K562 (cell line): ENCODE results near the gene WNT8A. TPM values are rescaled to one million over a fixed set of nuclear protein-coding genes. Genes with fewer than 3 reads are reported as not detected.

Experiments
- ATAC-seq: fragments of 200-7000 bp; cut with Tn5 transposase; 3 replicates; pipeline ENCODE4 v1.9.1; 2020; ENCODE audit warnings: moderate library complexity
- BruUV-seq: library from RNA; stranded (reverse); fragments of 400-500 nt; replicated peaks from 2 replicates; lab custom pipeline; 2021; lab: Mats Ljungman, UMichigan
- CTCF ChIA-PET: fragments of 300-600 bp; formaldehyde crosslinking; extraction: SDS; loops from one replicate; lab custom pipeline; 2021; ENCODE audit warnings: low intra/inter-chr PET ratio; lab: Yijun Ruan, JAX
- POLR2A ChIA-PET: fragments of 300-600, 350-650 bp; sonication (Branson Sonifier 250); formaldehyde crosslinking; extraction: SDS; loops from one replicate; lab custom pipeline; 2021; ENCODE audit warnings: antibody characterized with exemption, inconsistent platforms; lab: Yijun Ruan, JAX
- DNase-seq, 4 experiments: peaks; one replicate each; pipeline versions ENCODE4 v3.0.0 to v3.0.0-alpha.2; 2011 to 2018; ENCODE audit warnings: low spot score in 3 of 4, mixed read lengths in 3 of 4; ENCODE audit errors: extremely low read depth in 1 of 4
- FAIRE-seq: peaks from 2 replicates; lab custom pipeline; 2011; peaks lifted over from hg19 to GRCh38; lab: Jason Lieb, UNC
- H2AFZ ChIP-seq: 2 replicates; pipeline ENCODE4 v1.6.0; 2011; ENCODE audit warnings: low read depth, low read length, control low read depth, inconsistent platforms
- H3K27ac ChIP-seq: fragments of 200-600 bp; 3 replicates; pipeline ENCODE4 v1.8.0; 2011; ENCODE audit warnings: low read depth, mild to moderate bottlenecking, control low read depth, inconsistent platforms, low read length, moderate library complexity, mixed read lengths; ENCODE audit errors: extremely low read depth
- H3K27me3 ChIP-seq, 2 experiments: fragments of 300-600 bp in 1 of 2; 2 replicates in 1 of 2; 3 replicates in 1 of 2; pipeline versions ENCODE4 v1.6.0 to v1.8.0; 2011; ENCODE audit warnings: inconsistent platforms in 2 of 2, low read length in 2 of 2, mild to moderate bottlenecking in 1 of 2, mixed read lengths in 1 of 2, moderate library complexity in 1 of 2; ENCODE audit not compliant: control insufficient read depth in 2 of 2, insufficient read depth in 2 of 2
- H3K36me3 ChIP-seq: fragments of 300-600 bp; 3 replicates; pipeline ENCODE4 v1.8.0; 2011; ENCODE audit warnings: mild to moderate bottlenecking, low read length, inconsistent platforms; ENCODE audit not compliant: control insufficient read depth, insufficient read depth
- H3K4me1 ChIP-seq, 2 experiments: fragments of 200-600 bp in 1 of 2; replicated peaks in 1 of 2; 2 replicates in 1 of 2; 3 replicates in 1 of 2; pipeline versions ENCODE4 v1.5.1 to v1.8.0; 2011; ENCODE audit warnings: inconsistent platforms in 2 of 2, low read length in 2 of 2, mild to moderate bottlenecking in 1 of 2, mixed read lengths in 1 of 2, moderate library complexity in 1 of 2; ENCODE audit not compliant: control insufficient read depth in 2 of 2, insufficient read depth in 2 of 2
- H3K4me2 ChIP-seq: 2 replicates; pipeline ENCODE4 v1.6.1; 2011; ENCODE audit warnings: low read length, control low read depth, inconsistent platforms, mixed read lengths; ENCODE audit not compliant: insufficient read depth
- H3K4me3 ChIP-seq: fragments of 200-600 bp; sonication (generic), shearing (Covaris generic); 2 replicates; pipeline ENCODE4 v1.5.1; 2016; ENCODE audit warnings: control low read depth, inconsistent platforms
- H3K79me2 ChIP-seq: fragments of 200-600 bp; 3 replicates; pipeline ENCODE4 v1.8.0; 2011; ENCODE audit warnings: low read length, inconsistent platforms; ENCODE audit not compliant: control insufficient read depth, insufficient read depth
- H3K9ac ChIP-seq, 2 experiments: 2 replicates each; pipeline versions ENCODE4 v1.6.0 to v1.6.1; 2011; ENCODE audit warnings: low read depth in 2 of 2, low read length in 2 of 2, control low read depth in 1 of 2, inconsistent platforms in 1 of 2, mild to moderate bottlenecking in 1 of 2, mixed read lengths in 1 of 2; ENCODE audit not compliant: insufficient read depth in 1 of 2
- H3K9me1 ChIP-seq: one replicate; pipeline ENCODE4 v1.6.0; 2011; ENCODE audit warnings: inconsistent platforms, mild to moderate bottlenecking, low read length, moderate library complexity; ENCODE audit not compliant: control insufficient read depth, insufficient read depth
- H3K9me3 ChIP-seq: replicated peaks from 2 replicates; pipeline ENCODE4 v1.5.1; 2011; ENCODE audit warnings: low read depth, low read length, inconsistent platforms; ENCODE audit not compliant: control insufficient read depth, insufficient read depth
- H4K20me1 ChIP-seq: replicated peaks from 2 replicates; pipeline ENCODE4 v1.6.1; 2011; ENCODE audit warnings: low read length, inconsistent platforms, mixed read lengths; ENCODE audit not compliant: control insufficient read depth, insufficient read depth
- CBX1 ChIP-seq: sonication (generic); IDR thresholded peaks from 2 replicates; pipeline ENCODE4 v1.6.1; 2016; ENCODE audit warnings: antibody characterized with exemption, low read depth, mild to moderate bottlenecking
- CBX8 ChIP-seq: fragments of 200-600 bp; sonication (generic); IDR thresholded peaks from 2 replicates; pipeline ENCODE4 v1.6.1; 2012; ENCODE audit warnings: borderline replicate concordance, mixed run types, low read depth, mild to moderate bottlenecking, moderate library complexity, mixed read lengths, low read length, control low read depth, inconsistent platforms; ENCODE audit not compliant: poor library complexity, severe bottlenecking; ENCODE audit errors: extremely low read depth
- CEBPG ChIP-seq, 3 experiments: fragments of 200-800 bp in 1 of 3; sonication (Bioruptor generic) in 1 of 3; sonication (generic) in 1 of 3; formaldehyde crosslinking in 1 of 3; IDR thresholded peaks in 2 of 3; conservative IDR thresholded peaks in 1 of 3; 2 replicates each; pipeline versions ENCODE4 v1.6.1 to v1.8.0; 2016 to 2022; ENCODE audit warnings: missing compliant biosample characterization in 2 of 3, missing genetic modification characterization in 2 of 3, mild to moderate bottlenecking in 1 of 3, missing genetic modification reagents in 1 of 3
- NR2F6 ChIP-seq: fragments of 450-650 bp; formaldehyde crosslinking; IDR thresholded peaks from 2 replicates; pipeline ENCODE4 v1.4.0; 2020; ENCODE audit warnings: mild to moderate bottlenecking
- YY1 ChIP-seq, 3 experiments: IDR thresholded peaks; 2 replicates each; pipeline ENCODE4 v1.6.1; 2011; ENCODE audit warnings: low read length in 2 of 3, mild to moderate bottlenecking in 2 of 3, moderate library complexity in 2 of 3, borderline replicate concordance in 1 of 3, control low read depth in 1 of 3, low read depth in 1 of 3; ENCODE audit not compliant: insufficient read depth in 3 of 3, insufficient replicate concordance in 2 of 3, control insufficient read depth in 1 of 3, insufficient read length in 1 of 3; ENCODE audit errors: extremely low read depth in 1 of 3
- ZNF507 ChIP-seq: conservative IDR thresholded peaks from 2 replicates; pipeline ENCODE4 v1.6.1; 2017; ENCODE audit warnings: missing genetic modification characterization, missing compliant biosample characterization
- in situ Hi-C: fragments of 300-500 bp; cut with MboI; formaldehyde crosslinking; loops from 4 replicates; pipeline ENCODE4 v1.15.0; 2018; ENCODE audit warnings: inconsistent platforms, mixed read lengths
- intact Hi-C: fragments of 100-400 bp; cut with micrococcal nuclease; formaldehyde crosslinking; loops from 2 replicates; pipeline ENCODE4 v1.14.2; 2022
- polyA plus RNA-seq, 8 experiments: library from polyadenylated mRNA; depleted of rRNA in 4 of 8; stranded (reverse) in 5 of 8; unstranded in 3 of 8; fragments of >200 nt; fragmentation: Nextera tagmentation in 2 of 8; fragmentation: Illumina TruSeq in 1 of 8; extraction: Ambion mirVana in 2 of 8; extraction: Trizol in 1 of 8; gene quantifications; 2 replicates each; pipeline versions ENCODE4 v1.2.1 to v1.2.3, GENCODE V29; 2011 to 2014; ENCODE audit warnings: inconsistent platforms in 1 of 8, missing spikeins in 1 of 8
- total RNA-seq, 7 experiments: library from RNA; depleted of rRNA in 6 of 7; stranded (reverse); fragments of >200 nt in 6 of 7; fragmentation: Illumina TruSeq in 2 of 7; extraction: Trizol in 2 of 7; gene quantifications; 2 replicates each; pipeline versions ENCODE4 v1.2.1 to v1.2.3, GENCODE V29; 2011 to 2021; ENCODE audit warnings: low replicate concordance in 1 of 7
- TF ChIP-seq, protein P1 (sequence below), 2 experiments: fragments of 450-650 bp in 1 of 2; sonication (generic) in 1 of 2; formaldehyde crosslinking in 1 of 2; IDR thresholded peaks in 1 of 2; conservative IDR thresholded peaks in 1 of 2; 2 replicates each; pipeline versions ENCODE4 v1.6.1 to v1.8.1; 2016 to 2023; ENCODE audit warnings: mild to moderate bottlenecking in 2 of 2, moderate library complexity in 2 of 2, inconsistent platforms in 1 of 2, missing genetic modification reagents in 1 of 2

WNT8A gene
- total and polyA plus RNA-seq, 9 of the 15 experiments (the other 6 are each of a cell fraction or from before 2014, with no cell fraction given) = not detected

- TF ChIP-seq YY1 (IDR thresholded peaks at IDR 0.05; ENCODE audit: borderline replicate concordance in 1 of 3, control insufficient read depth in 1 of 3, extremely low read depth in 1 of 3, insufficient read depth in 3 of 3, insufficient read length in 1 of 3, insufficient replicate concordance in 2 of 3, low read depth in 1 of 3, low read length in 2 of 3) = no peak
- TF ChIP-seq NR2F6 (CRISPR knock-in tag) = no peak
- no peak for TF ChIP-seq CBX1
These were observed 28.1 kb downstream of the WNT8A start (continued) for GRCh38 chr5:138111937-138112336.

DNA sequence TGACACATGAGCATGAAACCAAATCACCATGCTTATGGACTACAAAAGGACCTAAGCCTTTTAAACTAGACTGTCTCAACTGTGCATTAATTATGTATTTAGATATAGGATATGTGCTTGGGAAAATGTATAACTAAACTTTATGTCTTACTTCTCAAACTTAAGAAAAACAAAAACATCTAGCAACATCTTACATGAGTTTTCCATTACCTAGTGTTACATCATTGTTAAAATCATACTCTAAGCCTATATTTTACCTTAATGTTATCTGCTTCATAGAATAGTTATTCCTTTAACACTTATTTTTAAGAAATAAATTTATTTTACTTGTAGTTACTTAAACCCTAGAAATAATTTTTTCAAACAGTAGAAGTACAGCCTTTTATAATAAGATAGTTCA is 31.4 kb downstream of the WNT8A start:
- no peaks in the 10 kb centered on the region for H3K36me3 ChIP-seq
- CTCF ChIA-PET = interaction anchor here (0.6 to 0.8 kb wide), 2 partner anchors 32 to 131 kb away, joined by 3 to 4 read pairs; no protein-coding TSS in a partner anchor
- no peak overlapping the region for H3K4me2 ChIP-seq
- H4K20me1 ChIP-seq = no peaks in the 10 kb centered on the region; the same call in 1 of the 2 replicates
- in situ Hi-C loops = no loop called here
- BruUV-seq = no TSS peak
- TF ChIP-seq, protein P1, sequence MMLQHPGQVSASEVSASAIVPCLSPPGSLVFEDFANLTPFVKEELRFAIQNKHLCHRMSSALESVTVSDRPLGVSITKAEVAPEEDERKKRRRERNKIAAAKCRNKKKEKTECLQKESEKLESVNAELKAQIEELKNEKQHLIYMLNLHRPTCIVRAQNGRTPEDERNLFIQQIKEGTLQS (IDR thresholded peaks at IDR 0.05) = peak; percentile 52
- TF ChIP-seq, protein P1 (CRISPR knock-in tag; conservative IDR thresholded peaks at IDR 0.05) = no peak
- TF ChIP-seq CBX8 = peak; percentile 8
- TF ChIP-seq ZNF507 (tag) = no peak
- TF ChIP-seq CEBPG (CRISPR knock-in tag; IDR thresholded peaks at IDR 0.05) = no peak
- peak in 1 of 2 experiments; percentile 60; a peak in 2 of 4 replicates for TF ChIP-seq CEBPG (tag; conservative IDR thresholded peaks at IDR 0.05 in 1 of 2, IDR thresholded peaks at IDR 0.05 in 1 of 2)
- no peaks in the 10 kb centered on the region for H3K9me3 ChIP-seq
- ATAC-seq (no peak), DNase-seq (no peak), FAIRE-seq (no peak)
- H3K79me2 ChIP-seq = no peaks in the 10 kb centered on the region
- H2AFZ ChIP-seq = no peak overlapping the region
- intact Hi-C loops = no loop called here
- no peaks in the 10 kb centered on the region for H3K4me1 ChIP-seq
- POLR2A ChIA-PET = no interaction called here
- no peak overlapping the region for H3K9ac ChIP-seq
- no peak overlapping the region for H3K27ac ChIP-seq
- no peaks in the 10 kb centered on the region for H3K9me1 ChIP-seq
- H3K4me3 ChIP-seq = no peak overlapping the region
- H3K27me3 ChIP-seq = peaks cover 8 to 14% of the 10 kb centered on the region in 2 experiments; a peak in 3 of 5 replicates
